ENCODE data around the gene HPX. TPM values are rescaled to one million over a fixed set of nuclear protein-coding genes. Genes with fewer than 3 reads are reported as not detected.

Gene HPX
- total and polyA plus RNA-seq, 2 of the 13 experiments (the other 11 are each of a cell fraction or from before 2014, with no cell fraction given) = 9.2 to 57.4 TPM

DNA sequence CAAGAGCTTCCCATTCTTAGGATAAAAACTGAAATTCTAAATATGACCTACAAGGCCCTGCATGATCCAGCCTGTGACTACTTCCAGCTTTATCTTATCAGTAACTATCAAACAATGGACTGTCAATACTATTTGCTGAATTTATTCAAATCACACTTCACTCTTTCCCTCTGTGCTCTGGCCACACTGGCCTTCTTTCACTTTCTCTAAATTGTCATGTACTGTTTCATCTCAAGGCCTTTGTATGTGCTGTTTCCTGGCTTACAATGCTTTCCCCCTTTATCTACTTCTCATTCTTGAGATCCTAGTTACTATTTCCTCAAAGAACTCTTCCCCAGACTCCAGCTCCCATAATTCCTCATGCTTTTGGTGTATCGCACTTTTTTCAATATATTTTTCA lies 46.2 kb upstream of the HPX start (continued):
- TF ChIP-seq NFIB (CRISPR knock-in tag; IDR thresholded peaks at IDR 0.05; ENCODE audit: borderline replicate concordance) = no peak
- no peak for TF ChIP-seq MEF2D (CRISPR knock-in tag; IDR thresholded peaks at IDR 0.05)

DNA sequence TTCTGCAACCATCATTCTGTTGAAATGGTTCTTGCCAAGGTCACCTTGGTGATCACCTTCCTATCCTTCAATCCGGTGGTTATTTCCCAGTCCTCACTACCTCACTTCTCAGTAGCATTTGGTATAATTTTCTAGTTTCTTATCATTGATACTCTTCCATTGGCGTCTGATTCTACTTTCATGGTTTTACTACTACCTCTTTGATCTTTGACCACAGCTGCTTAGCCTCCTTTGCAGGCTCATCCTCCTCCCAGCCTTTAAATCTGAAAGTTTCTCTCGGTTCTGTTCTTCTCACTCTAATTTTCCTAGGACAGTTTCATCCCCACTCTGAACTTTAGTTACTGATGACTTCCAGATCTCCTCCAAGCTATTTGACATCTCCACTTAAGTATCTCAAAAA lies 45.5 kb upstream of the HPX start:
- POLR2A ChIA-PET = no interaction called here
- H3K4me2 ChIP-seq (ENCODE audit: low read depth, low read length) = no peak overlapping the region
- H3K4me3 ChIP-seq (replicated peaks in 1 of 3; ENCODE audit: insufficient read depth in 1 of 3, low read depth in 2 of 3, low read length in 3 of 3) = no peak overlapping the region
- H4K20me1 ChIP-seq (ENCODE audit: insufficient read depth, low read length) = no peaks in the 10 kb centered on the region; the same call in 1 of the 2 replicates
- FAIRE-seq (no peak), ATAC-seq (no peak), DNase-seq (ENCODE audit: low spot score) (no peak)
- CTCF ChIA-PET (ENCODE audit: low intra/inter-chr PET ratio, low total read pairs) = no interaction called here
- peaks cover 2 to 27% of the 10 kb centered on the region in 2 experiments; a peak in 4 of 5 replicates for H3K36me3 ChIP-seq (replicated peaks in 1 of 2; ENCODE audit: control insufficient read depth in 1 of 2, insufficient read depth in 2 of 2, low read length in 2 of 2)
- no peak for TF ChIP-seq MBNL3 (CRISPR knock-in tag; conservative IDR thresholded peaks at IDR 0.05)
- no peak for TF ChIP-seq SOX6 (IDR thresholded peaks at IDR 0.05)
- no peak for TF ChIP-seq SOX6 (CRISPR knock-in tag; IDR thresholded peaks at IDR 0.05)
- TF ChIP-seq ZFX (CRISPR knock-in tag; IDR thresholded peaks at IDR 0.05; ENCODE audit: low read depth) = no peak
- no peak for TF ChIP-seq MYNN (CRISPR knock-in tag; IDR thresholded peaks at IDR 0.05; ENCODE audit: low read depth)
- no peak for TF ChIP-seq ELF4 (CRISPR knock-in tag; IDR thresholded peaks at IDR 0.05; ENCODE audit: borderline replicate concordance)
- no peak for TF ChIP-seq IKZF1 (IDR thresholded peaks at IDR 0.05)
- no peak for TF ChIP-seq KLF13 (CRISPR knock-in tag; IDR thresholded peaks at IDR 0.05)
- no peak overlapping the region for H3K9ac ChIP-seq (ENCODE audit: insufficient read depth, low read depth, low read length)
- H3K27ac ChIP-seq (ENCODE audit: extremely low read length, insufficient read depth, low read length) = no peak overlapping the region
- peaks cover 74% of the 10 kb centered on the region for H3K4me1 ChIP-seq (ENCODE audit: insufficient read depth, low read length)
- 96% methylated on average over 3 of the region's 3 CpGs for WGBS (ENCODE audit: low lambda C conversion rate)
- H2AFZ ChIP-seq (ENCODE audit: low read length) = no peak overlapping the region
- in situ Hi-C loops (cut with HindIII; ENCODE audit: extremely low pct_ligation_motif_present, low pct_unique_long_range_greater_than_20kb) (loop anchor here (10.0 kb wide), 1 partner anchor 119 kb away; the partner anchor contains the start of genes ILK and RRP8), intact Hi-C loops (cut with micrococcal nuclease; ENCODE audit: unreplicated experiment) (loop anchor here (10.0 kb wide), 1 partner anchor 251 kb away; the partner anchor contains the start of genes CNGA4 and FHIP1B)
- H3K27me3 ChIP-seq (ENCODE audit: control insufficient read depth in 1 of 2, insufficient read depth in 2 of 2, low read length in 2 of 2) = no peaks in the 10 kb centered on the region; a peak in 1 of 5 replicates
- H3K9me3 ChIP-seq (ENCODE audit: low read length) = no peaks in the 10 kb centered on the region
- BruUV-seq (replicated peaks) = no TSS peak
- peaks cover 23% of the 10 kb centered on the region for H3K79me2 ChIP-seq (ENCODE audit: insufficient read depth, low read length)

Data from HepG2 (cell line).